OCI-LY3 (cell line): ENCODE results near the gene MDM1.

Experiments used
- H2AFZ ChIP-seq: fragments of 200-600, 300-600 bp; shearing (Covaris generic); 2 replicates; pipeline ENCODE4 v1.6.0; 2014; ENCODE audit warnings: antibody characterized with exemption, low read depth, low read length
- H3K27ac ChIP-seq: fragments of 200-600, 300-600 bp; sonication (generic); 2 replicates; pipeline ENCODE4 v1.5.1; 2014; ENCODE audit warnings: mild to moderate bottlenecking, low read length, moderate library complexity, mixed read lengths
- H3K27me3 ChIP-seq: fragments of 200-600, 300-600 bp; sonication (generic); 2 replicates; pipeline ENCODE4 v1.6.1; 2014; ENCODE audit warnings: low read depth, low read length, mixed read lengths
- H3K36me3 ChIP-seq: fragments of 200-600, 300-600 bp; sonication (generic); replicated peaks from 2 replicates; pipeline ENCODE3; 2014; ENCODE audit warnings: low read depth, low read length, mixed read lengths
- H3K4me1 ChIP-seq: fragments of 300-600, 200-600 bp; sonication (generic); 2 replicates; pipeline ENCODE4 v1.6.1; 2014; ENCODE audit warnings: low read length, mixed read lengths
- H3K4me2 ChIP-seq: fragments of 200-600, 300-600 bp; sonication (generic); 2 replicates; pipeline ENCODE4 v1.6.1; 2014; ENCODE audit warnings: low read length, mixed read lengths
- H3K4me3 ChIP-seq: fragments of 300-600, 200-600 bp; sonication (generic); 2 replicates; pipeline ENCODE4 v1.5.1; 2014; ENCODE audit warnings: antibody characterized with exemption, mild to moderate bottlenecking, low read length, moderate library complexity
- H3K79me2 ChIP-seq: fragments of 300-600, 200-600 bp; shearing (Covaris generic); 2 replicates; pipeline ENCODE4 v1.6.1; 2014; ENCODE audit warnings: mild to moderate bottlenecking, low read length, mixed read lengths
- H3K9ac ChIP-seq: fragments of 300-600, 200-600 bp; shearing (Covaris generic); 2 replicates; pipeline ENCODE4 v1.6.0; 2014; ENCODE audit warnings: mild to moderate bottlenecking, low read length, moderate library complexity
- H3K9me3 ChIP-seq: fragments of 200-600, 300-600 bp; shearing (Covaris generic); 2 replicates; pipeline ENCODE4 v1.6.1; 2014; ENCODE audit warnings: low read length, mixed read lengths; ENCODE audit not compliant: insufficient read depth
- H4K20me1 ChIP-seq: fragments of 200-600, 300-600 bp; sonication (generic); 2 replicates; pipeline ENCODE4 v1.6.1; 2016; ENCODE audit warnings: low read length, mixed read lengths; ENCODE audit not compliant: insufficient read depth
- EZH2phosphoT487 ChIP-seq: fragments of 200-600 bp; shearing (Covaris generic); IDR thresholded peaks from 2 replicates; pipeline ENCODE4 v1.6.1; 2018; ENCODE audit warnings: antibody characterized with exemption, mixed run types, low read depth
- TF ChIP-seq, protein P1 (sequence below): fragments of 200-600, 300-600 bp; sonication (generic); IDR thresholded peaks from 2 replicates; pipeline ENCODE4 v1.5.1; 2014; ENCODE audit warnings: antibody characterized with exemption, low read length, low read depth

The MDM1 gene

DNA sequence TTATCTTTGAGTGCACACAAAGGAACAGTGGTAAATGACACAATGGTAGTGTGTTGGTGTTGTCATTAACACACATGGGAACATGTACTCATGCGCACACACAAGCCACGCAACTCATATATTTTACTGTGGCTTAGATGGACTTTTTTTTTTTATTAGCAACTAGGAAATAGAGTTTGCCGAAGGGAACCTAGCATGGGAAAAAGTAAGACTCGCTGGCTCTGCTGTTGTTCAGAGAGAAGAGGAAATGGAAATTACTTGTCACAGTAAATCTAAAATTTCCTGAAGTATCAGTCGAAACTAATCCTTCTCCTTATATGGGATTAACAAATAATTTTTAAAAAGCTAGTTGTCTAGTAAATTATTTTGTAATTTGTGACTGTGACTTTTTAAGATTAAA lies 45.1 kb downstream of the MDM1 start:
- Histone ChIP-seq H3K36me3 (no peaks in the 10 kb centered on the region), H2AFZ (no peak overlapping the region), H3K4me3 (no peak overlapping the region), H3K27ac (no peak overlapping the region), H4K20me1 (no peaks in the 10 kb centered on the region), H3K79me2 (no peaks in the 10 kb centered on the region), H3K27me3 (peaks cover 4% of the 10 kb centered on the region), H3K4me2 (no peak overlapping the region), H3K4me1 (peaks cover 20% of the 10 kb centered on the region), H3K9ac (no peak overlapping the region), H3K9me3 (no peaks in the 10 kb centered on the region)
- no peak for TF ChIP-seq EZH2phosphoT487
- TF ChIP-seq, protein P1, sequence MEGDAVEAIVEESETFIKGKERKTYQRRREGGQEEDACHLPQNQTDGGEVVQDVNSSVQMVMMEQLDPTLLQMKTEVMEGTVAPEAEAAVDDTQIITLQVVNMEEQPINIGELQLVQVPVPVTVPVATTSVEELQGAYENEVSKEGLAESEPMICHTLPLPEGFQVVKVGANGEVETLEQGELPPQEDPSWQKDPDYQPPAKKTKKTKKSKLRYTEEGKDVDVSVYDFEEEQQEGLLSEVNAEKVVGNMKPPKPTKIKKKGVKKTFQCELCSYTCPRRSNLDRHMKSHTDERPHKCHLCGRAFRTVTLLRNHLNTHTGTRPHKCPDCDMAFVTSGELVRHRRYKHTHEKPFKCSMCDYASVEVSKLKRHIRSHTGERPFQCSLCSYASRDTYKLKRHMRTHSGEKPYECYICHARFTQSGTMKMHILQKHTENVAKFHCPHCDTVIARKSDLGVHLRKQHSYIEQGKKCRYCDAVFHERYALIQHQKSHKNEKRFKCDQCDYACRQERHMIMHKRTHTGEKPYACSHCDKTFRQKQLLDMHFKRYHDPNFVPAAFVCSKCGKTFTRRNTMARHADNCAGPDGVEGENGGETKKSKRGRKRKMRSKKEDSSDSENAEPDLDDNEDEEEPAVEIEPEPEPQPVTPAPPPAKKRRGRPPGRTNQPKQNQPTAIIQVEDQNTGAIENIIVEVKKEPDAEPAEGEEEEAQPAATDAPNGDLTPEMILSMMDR, result no peak

DNA sequence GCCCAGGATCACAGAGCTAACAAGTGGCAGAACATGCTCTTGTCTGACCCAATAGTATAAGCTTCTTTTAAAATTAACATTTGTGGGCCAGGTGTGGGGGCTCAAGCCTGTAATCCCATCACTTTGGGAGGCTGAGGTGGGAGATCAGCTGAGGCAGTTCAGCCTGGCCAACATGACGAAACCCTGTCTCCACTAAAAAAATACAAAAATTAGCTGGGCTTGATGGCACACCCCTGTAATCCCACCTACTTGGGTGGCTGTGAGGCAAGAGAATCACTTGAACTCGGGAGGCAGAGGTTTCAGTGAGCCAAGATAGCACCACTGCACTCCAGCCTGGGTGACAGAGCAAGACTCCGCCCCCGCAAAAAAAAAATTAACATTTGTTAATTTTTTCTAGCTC lies 45.8 kb downstream of the MDM1 start:
- Histone ChIP-seq H3K4me2 (no peak overlapping the region), H3K4me3 (no peak overlapping the region), H2AFZ (no peak overlapping the region), H3K9ac (no peak overlapping the region), H4K20me1 (no peaks in the 10 kb centered on the region), H3K4me1 (peaks cover 20% of the 10 kb centered on the region), H3K36me3 (no peaks in the 10 kb centered on the region), H3K79me2 (no peaks in the 10 kb centered on the region), H3K27me3 (peaks cover 4% of the 10 kb centered on the region), H3K27ac (no peak overlapping the region), H3K9me3 (no peaks in the 10 kb centered on the region)
- TF ChIP-seq, protein P1, result no peak
- TF ChIP-seq EZH2phosphoT487, result no peak

DNA sequence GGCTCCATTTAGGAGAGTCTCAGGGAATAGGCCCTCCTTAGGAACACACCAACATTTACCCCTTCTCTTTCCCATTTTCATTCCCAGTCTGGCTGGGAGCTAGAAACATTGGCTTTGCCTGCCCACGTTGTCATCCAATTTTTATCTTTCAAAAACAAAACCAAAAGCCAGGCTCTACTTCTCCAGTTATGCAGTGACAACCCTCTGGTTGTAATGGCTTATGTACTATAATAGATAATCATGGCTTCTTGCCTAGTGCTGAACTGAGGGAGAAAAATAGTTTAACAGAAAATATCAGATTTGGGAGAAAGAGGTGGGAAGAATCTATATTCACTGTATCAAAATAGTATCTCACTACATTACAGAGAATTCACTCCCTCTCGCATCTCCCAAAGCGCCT lies 46.6 kb downstream of the MDM1 start:
- Histone ChIP-seq H3K4me1 (peaks cover 16% of the 10 kb centered on the region), H3K27me3 (peaks cover 4% of the 10 kb centered on the region), H3K36me3 (no peaks in the 10 kb centered on the region), H3K4me3 (no peak overlapping the region), H3K4me2 (no peak overlapping the region), H4K20me1 (no peaks in the 10 kb centered on the region), H3K79me2 (no peaks in the 10 kb centered on the region), H3K9ac (no peak overlapping the region), H3K9me3 (no peaks in the 10 kb centered on the region), H3K27ac (no peak overlapping the region), H2AFZ (no peak overlapping the region)
- TF ChIP-seq EZH2phosphoT487, result no peak

DNA sequence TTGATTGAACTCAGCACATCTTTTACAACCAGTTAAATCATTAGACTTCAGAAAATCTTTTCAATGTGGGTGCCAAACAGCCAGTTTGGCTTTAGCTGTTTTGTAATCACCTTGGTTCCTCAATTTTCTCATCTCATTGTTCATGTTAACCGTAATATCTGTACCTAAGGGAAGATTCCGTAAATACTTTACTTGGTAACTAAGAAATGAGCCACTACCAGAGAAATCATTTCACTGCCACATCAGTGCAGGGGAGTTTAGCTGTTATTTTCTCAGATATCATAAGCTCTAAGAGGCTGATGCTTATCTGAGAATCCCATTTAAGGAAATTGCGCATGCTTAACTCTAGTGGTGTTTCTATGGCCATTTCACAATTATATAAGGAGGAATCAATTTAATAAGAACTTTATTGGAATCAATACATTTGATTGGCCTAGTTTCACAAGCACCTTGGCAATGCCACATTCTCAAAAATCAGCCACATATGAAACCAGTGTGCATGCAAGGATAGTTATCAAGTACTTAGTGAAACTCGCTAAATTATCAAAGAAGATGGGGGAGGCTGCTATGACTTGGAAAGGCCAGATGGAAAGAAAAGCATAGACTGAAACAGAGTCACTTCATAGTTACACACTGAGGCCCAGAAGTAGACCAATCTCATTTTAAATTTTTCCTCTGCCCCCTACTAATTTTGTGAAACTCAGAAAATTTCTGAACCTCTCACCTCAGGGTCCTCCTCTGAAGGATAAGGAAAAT lies 50.7 kb downstream of the MDM1 start:
- H3K4me3 ChIP-seq, result no peak overlapping the region
- TF ChIP-seq, protein P1, result no peak
- TF ChIP-seq EZH2phosphoT487, result no peak
- H3K9ac ChIP-seq, result no peak overlapping the region
- no peaks in the 10 kb centered on the region for H3K36me3 ChIP-seq
- H3K4me2 ChIP-seq, result no peak overlapping the region
- H4K20me1 ChIP-seq, result no peaks in the 10 kb centered on the region
- peaks cover 4% of the 10 kb centered on the region for H3K27me3 ChIP-seq
- H3K9me3 ChIP-seq, result no peaks in the 10 kb centered on the region
- H2AFZ ChIP-seq, result no peak overlapping the region
- H3K27ac ChIP-seq, result no peak overlapping the region
- peaks cover 7% of the 10 kb centered on the region for H3K4me1 ChIP-seq
- no peaks in the 10 kb centered on the region for H3K79me2 ChIP-seq
